GM06990 (cell line): ENCODE data around the gene ACSM6.
A peak's percentile ranks its signal among the peaks of the same experiment; 100 is the strongest.

Source experiments
- DNase-seq: peaks from one replicate; pipeline ENCODE4 v3.0.0-alpha.2; 2011; ENCODE audit not compliant: insufficient read length; ENCODE audit errors: extremely low read depth
- H3K27me3 ChIP-seq: replicated peaks from 2 replicates; pipeline ENCODE4 v1.6.0; 2011; ENCODE audit warnings: low read length; ENCODE audit not compliant: control insufficient read depth, insufficient read depth
- H3K36me3 ChIP-seq: 2 replicates; pipeline ENCODE4 v1.5.1; 2011; ENCODE audit warnings: low read length; ENCODE audit not compliant: control insufficient read depth, insufficient read depth
- H3K4me3 ChIP-seq: replicated peaks from 2 replicates; pipeline ENCODE4 v1.5.1; 2011; ENCODE audit warnings: low read depth, mild to moderate bottlenecking, control low read depth, low read length
- CTCF ChIP-seq: IDR thresholded peaks from 2 replicates; pipeline ENCODE4 v1.5.1; 2011; ENCODE audit warnings: low read length, control low read depth, mild to moderate bottlenecking, inconsistent platforms; ENCODE audit not compliant: insufficient read depth, poor library complexity, severe bottlenecking

The ACSM6 gene

GRCh38 chr10:95208702-95209391 is 14.8 kb downstream of the ACSM6 start:
- peak; percentile 24 for TF ChIP-seq CTCF
- DNase-seq: no peak
- no peaks in the 10 kb centered on the region for H3K36me3 ChIP-seq
- H3K27me3 ChIP-seq: no peaks in the 10 kb centered on the region
- H3K4me3 ChIP-seq: no peak overlapping the region

GRCh38 chr10:95209509-95210127 is 15.6 kb downstream of the ACSM6 start:
- Histone ChIP-seq H3K4me3 (no peak overlapping the region), H3K27me3 (no peaks in the 10 kb centered on the region), H3K36me3 (no peaks in the 10 kb centered on the region)
- TF ChIP-seq CTCF: no peak
- no peak for DNase-seq

- Histone ChIP-seq H3K4me3 (no peak overlapping the region), H3K36me3 (no peaks in the 10 kb centered on the region; the same call in 1 of the 2 replicates), H3K27me3 (no peaks in the 10 kb centered on the region)
- TF ChIP-seq CTCF: no peak
- DNase-seq: no peak
Observed at GRCh38 chr10:95211606-95212279, 17.7 kb downstream of the ACSM6 start.

GRCh38 chr10:95214369-95214768 is 20.3 kb downstream of the ACSM6 start:
- Histone ChIP-seq H3K27me3 (no peaks in the 10 kb centered on the region), H3K36me3 (no peaks in the 10 kb centered on the region; the same call in 1 of the 2 replicates), H3K4me3 (no peak overlapping the region)
- no peak for TF ChIP-seq CTCF
- no peak for DNase-seq

- no peaks in the 10 kb centered on the region; the same call in 1 of the 2 replicates for H3K36me3 ChIP-seq
- no peak for DNase-seq
- no peak for TF ChIP-seq CTCF
- H3K4me3 ChIP-seq: no peak overlapping the region
- H3K27me3 ChIP-seq: no peaks in the 10 kb centered on the region
Observed at GRCh38 chr10:95214793-95215192, 20.8 kb downstream of the ACSM6 start.
